Stimulated activated CD4-positive, alpha-beta T cell treated with anti-CD3 and anti-CD28 coated beads, Interleukin-4, amount 100 ng/mL, for 4 hours (primary cell): ENCODE results near the gene CDA.

Experiments used
- DNase-seq, 2 experiments: peaks; one replicate each; pipeline ENCODE4 v3.0.0-alpha.2; 2020

The CDA gene

GRCh38 chr1:20658166-20658915 lies 69.4 kb downstream of the CDA start:
- no peak for DNase-seq

- DNase-seq, result no peak
These were observed 71.5 kb downstream of the CDA start for GRCh38 chr1:20660363-20660762.

- DNase-seq, result peak; percentile 4 to 7
These were observed 71.9 kb downstream of the CDA start for GRCh38 chr1:20660847-20661206.

- peak; percentile 90 to 95 for DNase-seq
These were observed 72.6 kb downstream of the CDA start, which contains the start of gene DDOST for GRCh38 chr1:20661207-20662109. DDOST (minus strand) TSS chr1:20661369; CDS start chr1:20661350, 19 bp downstream.

GRCh38 chr1:20662110-20662475 lies 73.2 kb downstream of the CDA start:
- DNase-seq, result no peak

GRCh38 chr1:20663365-20663764 lies 74.5 kb downstream of the CDA start:
- no peak for DNase-seq

- DNase-seq, result no peak
These were observed 75.2 kb downstream of the CDA start for GRCh38 chr1:20663969-20664715.

- no peak for DNase-seq
These were observed 76.8 kb downstream of the CDA start for GRCh38 chr1:20665726-20666125.

GRCh38 chr1:20666146-20666545 lies 77.2 kb downstream of the CDA start:
- DNase-seq, result no peak

- DNase-seq, result no peak
These were observed 77.9 kb downstream of the CDA start for GRCh38 chr1:20666804-20667203.
